Measurements from ENCODE around the gene DIO3. TPM values are rescaled to one million over a fixed set of nuclear protein-coding genes. Genes with fewer than 3 reads are reported as not detected.

The DIO3 gene
- total RNA-seq, 1 donor from 2014 or later = 4.4 TPM

DNA sequence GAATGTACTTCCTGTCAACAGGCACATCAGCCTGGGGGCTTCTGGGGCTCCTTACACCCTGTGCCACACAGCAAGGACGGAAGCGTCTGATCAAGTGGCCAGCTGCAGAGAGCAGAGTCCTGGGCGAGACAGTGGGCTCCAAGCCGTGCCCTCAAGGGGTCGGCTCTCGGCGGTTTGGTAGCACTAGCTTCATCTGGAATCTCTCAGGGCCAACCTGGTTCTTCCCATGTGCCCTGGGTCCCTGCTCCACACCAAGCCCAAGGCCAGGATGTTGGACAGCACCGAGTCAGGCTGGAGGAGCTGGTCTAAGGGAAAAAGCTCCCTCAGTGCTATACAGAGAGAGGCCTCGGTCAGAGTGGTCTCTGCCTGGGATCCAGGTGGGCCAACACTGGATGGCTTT lies 20.5 kb downstream of the DIO3 start:
- H3K27ac Mint-ChIP-seq = no peak overlapping the region
- H3K4me3 Mint-ChIP-seq (ENCODE audit: low read depth) = no peak overlapping the region
- H3K4me1 Mint-ChIP-seq (ENCODE audit: low read depth) = no peaks in the 10 kb centered on the region
- H3K36me3 Mint-ChIP-seq (ENCODE audit: insufficient read depth) = no peaks in the 10 kb centered on the region
- H3K27me3 Mint-ChIP-seq = peaks cover 39% of the 10 kb centered on the region
- DNase-seq (ENCODE audit: low spot score, unreplicated experiment) = no peak
- TF ChIP-seq, protein P1, sequence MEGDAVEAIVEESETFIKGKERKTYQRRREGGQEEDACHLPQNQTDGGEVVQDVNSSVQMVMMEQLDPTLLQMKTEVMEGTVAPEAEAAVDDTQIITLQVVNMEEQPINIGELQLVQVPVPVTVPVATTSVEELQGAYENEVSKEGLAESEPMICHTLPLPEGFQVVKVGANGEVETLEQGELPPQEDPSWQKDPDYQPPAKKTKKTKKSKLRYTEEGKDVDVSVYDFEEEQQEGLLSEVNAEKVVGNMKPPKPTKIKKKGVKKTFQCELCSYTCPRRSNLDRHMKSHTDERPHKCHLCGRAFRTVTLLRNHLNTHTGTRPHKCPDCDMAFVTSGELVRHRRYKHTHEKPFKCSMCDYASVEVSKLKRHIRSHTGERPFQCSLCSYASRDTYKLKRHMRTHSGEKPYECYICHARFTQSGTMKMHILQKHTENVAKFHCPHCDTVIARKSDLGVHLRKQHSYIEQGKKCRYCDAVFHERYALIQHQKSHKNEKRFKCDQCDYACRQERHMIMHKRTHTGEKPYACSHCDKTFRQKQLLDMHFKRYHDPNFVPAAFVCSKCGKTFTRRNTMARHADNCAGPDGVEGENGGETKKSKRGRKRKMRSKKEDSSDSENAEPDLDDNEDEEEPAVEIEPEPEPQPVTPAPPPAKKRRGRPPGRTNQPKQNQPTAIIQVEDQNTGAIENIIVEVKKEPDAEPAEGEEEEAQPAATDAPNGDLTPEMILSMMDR (IDR thresholded peaks at IDR 0.05; ENCODE audit: unreplicated experiment) = no peak
- H3K9me3 Mint-ChIP-seq (ENCODE audit: low read depth) = peaks cover 6% of the 10 kb centered on the region

DNA sequence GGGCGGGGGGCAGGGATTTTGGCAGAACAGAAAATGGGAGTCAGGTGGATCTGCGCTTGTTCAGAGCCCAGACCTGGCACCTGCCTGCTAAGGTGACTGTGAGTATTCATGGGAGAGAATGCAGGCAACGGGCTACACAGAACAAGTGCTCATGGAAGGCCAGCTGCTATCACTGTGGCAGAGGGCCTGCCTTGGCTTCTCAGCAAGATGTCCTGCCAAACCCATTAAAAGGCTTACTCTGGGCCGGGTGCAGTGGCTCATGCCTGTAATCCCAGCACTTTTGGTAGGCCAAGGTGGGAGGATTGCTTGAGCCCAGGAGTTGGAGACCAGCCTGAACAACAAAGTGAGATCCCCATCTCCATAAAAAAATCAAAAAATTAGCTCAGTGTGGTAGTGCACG lies 21.0 kb downstream of the DIO3 start:
- Mint-ChIP-seq H3K9me3 (ENCODE audit: low read depth) (peaks cover 6% of the 10 kb centered on the region), H3K4me1 (ENCODE audit: low read depth) (no peaks in the 10 kb centered on the region), H3K36me3 (ENCODE audit: insufficient read depth) (no peaks in the 10 kb centered on the region), H3K27ac (no peak overlapping the region), H3K27me3 (peaks cover 38% of the 10 kb centered on the region), H3K4me3 (ENCODE audit: low read depth) (no peak overlapping the region)
- TF ChIP-seq, protein P1 (IDR thresholded peaks at IDR 0.05; ENCODE audit: unreplicated experiment) = no peak
- no peak for DNase-seq (ENCODE audit: low spot score, unreplicated experiment)

DNA sequence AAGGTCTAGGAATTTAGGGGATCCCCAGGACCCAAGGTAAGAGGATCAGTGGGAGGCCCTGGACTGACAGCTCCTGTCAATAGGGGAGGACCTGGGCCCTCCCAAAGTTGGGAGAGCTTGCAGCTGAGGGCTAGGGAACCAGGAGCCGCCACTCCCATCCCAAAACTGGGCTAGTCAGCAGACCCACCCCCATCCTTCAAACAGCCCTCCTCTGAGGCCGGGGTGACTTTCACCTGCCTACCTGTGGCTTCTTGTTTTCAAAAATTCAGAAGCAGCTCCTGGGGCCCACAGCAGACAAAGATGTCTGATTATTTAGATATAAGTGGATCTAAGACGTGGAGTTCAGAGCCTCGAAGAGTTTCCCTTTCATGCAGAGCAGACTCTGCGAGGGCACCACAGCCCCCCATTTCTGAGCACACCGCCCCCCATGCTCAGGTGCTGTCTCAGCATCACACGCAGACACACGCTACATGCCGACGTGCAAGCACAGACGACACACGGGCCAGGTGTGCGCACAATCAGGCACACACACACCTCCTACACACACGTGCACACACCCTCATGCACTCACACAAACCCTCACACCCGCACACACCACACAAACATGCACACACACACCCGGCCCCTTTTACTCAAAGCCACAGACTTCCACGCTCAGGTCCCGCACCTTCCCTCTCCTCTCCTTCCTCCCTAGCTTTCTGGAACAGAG lies 21.9 kb downstream of the DIO3 start:
- TF ChIP-seq, protein P1 (IDR thresholded peaks at IDR 0.05; ENCODE audit: unreplicated experiment) = no peak
- Mint-ChIP-seq H3K4me3 (ENCODE audit: low read depth) (no peak overlapping the region), H3K27ac (no peak overlapping the region), H3K4me1 (ENCODE audit: low read depth) (no peaks in the 10 kb centered on the region), H3K9me3 (ENCODE audit: low read depth) (peaks cover 6% of the 10 kb centered on the region), H3K36me3 (ENCODE audit: insufficient read depth) (no peaks in the 10 kb centered on the region), H3K27me3 (peaks cover 32% of the 10 kb centered on the region)
- DNase-seq (ENCODE audit: low spot score, unreplicated experiment) = no peak

DNA sequence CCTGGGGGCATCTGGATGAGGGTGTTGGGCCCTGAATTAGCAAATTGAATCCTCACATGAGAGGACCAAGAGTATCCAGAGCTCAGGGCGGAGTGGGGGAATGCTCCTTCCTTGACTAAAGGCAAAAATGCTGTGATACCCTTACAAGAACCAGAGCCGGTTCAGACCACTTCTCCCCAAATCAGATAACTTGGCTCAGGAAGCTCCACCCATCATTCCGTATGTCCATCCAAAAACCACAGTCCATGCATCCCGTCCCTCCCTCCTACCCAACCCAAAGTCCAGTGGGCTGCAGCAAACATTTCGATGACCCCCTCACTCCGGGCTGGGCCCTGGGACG lies 22.4 kb downstream of the DIO3 start:
- Mint-ChIP-seq H3K27me3 (peaks cover 31% of the 10 kb centered on the region), H3K36me3 (ENCODE audit: insufficient read depth) (no peaks in the 10 kb centered on the region), H3K4me1 (ENCODE audit: low read depth) (no peaks in the 10 kb centered on the region), H3K4me3 (ENCODE audit: low read depth) (no peak overlapping the region), H3K9me3 (ENCODE audit: low read depth) (peaks cover 6% of the 10 kb centered on the region), H3K27ac (no peak overlapping the region)
- DNase-seq (ENCODE audit: low spot score, unreplicated experiment) = no peak
- TF ChIP-seq, protein P1 (IDR thresholded peaks at IDR 0.05; ENCODE audit: unreplicated experiment) = no peak

DNA sequence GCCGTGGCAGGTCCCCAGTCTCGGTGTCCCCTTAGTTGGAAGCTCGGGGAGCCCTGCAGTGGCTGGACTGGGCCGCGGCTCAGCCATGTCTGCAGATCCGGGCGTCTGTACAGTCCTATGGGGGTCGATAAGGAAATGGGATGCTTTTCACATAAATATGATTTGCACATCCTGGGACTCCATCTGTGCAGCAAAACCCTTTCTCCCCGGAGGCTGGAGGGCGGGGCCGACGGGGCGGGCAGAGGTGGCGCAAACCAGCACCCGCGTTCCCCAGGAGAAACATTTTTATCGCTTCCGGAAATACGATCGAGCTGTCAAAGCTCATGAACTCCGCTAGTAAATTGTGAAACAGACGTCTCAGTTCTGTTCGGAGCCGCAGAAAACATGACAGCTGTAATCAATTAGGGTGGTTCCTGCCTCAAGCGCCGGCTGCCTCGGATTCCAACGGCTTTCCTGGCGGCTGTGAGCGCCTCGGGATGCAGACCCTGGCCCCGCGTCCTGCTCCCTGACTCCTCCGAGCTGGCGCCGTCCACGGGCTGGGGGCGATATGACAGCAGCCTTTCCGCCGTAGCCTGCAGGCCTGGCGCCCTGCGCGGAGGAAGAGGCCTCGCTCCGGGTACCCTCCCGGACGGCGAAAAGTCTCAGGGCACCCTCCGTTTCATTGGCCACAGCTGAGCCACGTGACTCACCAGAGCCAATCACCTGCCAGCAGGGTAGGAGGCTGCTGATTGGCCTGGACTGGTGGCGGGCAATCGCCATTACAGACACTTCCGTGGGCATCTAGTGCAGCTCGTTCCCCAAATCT lies 23.0 kb downstream of the DIO3 start:
- no peak for DNase-seq (ENCODE audit: low spot score, unreplicated experiment)
- Mint-ChIP-seq H3K27ac (no peak overlapping the region), H3K9me3 (ENCODE audit: low read depth) (peaks cover 6% of the 10 kb centered on the region), H3K4me1 (ENCODE audit: low read depth) (no peaks in the 10 kb centered on the region), H3K27me3 (peaks cover 31% of the 10 kb centered on the region), H3K4me3 (ENCODE audit: low read depth) (no peak overlapping the region), H3K36me3 (ENCODE audit: insufficient read depth) (no peaks in the 10 kb centered on the region)
- TF ChIP-seq, protein P1 (IDR thresholded peaks at IDR 0.05; ENCODE audit: unreplicated experiment) = no peak
